GM19023 (cell line): ENCODE results near the gene TRIM49.
"Not testable (repeated sequence)": the region's sequence is repeated elsewhere in the genome, so short reads cannot be mapped to it uniquely, and the experiment has no call there.

ENCODE experiments used
- ATAC-seq: cut with Tn5 transposase; IDR thresholded peaks from one replicate; pipeline ENCODE4 v1.9.1; 2021; ENCODE audit warnings: mild to moderate bottlenecking, moderate library complexity; ENCODE audit not compliant: unreplicated experiment

The TRIM49 gene, protein sequence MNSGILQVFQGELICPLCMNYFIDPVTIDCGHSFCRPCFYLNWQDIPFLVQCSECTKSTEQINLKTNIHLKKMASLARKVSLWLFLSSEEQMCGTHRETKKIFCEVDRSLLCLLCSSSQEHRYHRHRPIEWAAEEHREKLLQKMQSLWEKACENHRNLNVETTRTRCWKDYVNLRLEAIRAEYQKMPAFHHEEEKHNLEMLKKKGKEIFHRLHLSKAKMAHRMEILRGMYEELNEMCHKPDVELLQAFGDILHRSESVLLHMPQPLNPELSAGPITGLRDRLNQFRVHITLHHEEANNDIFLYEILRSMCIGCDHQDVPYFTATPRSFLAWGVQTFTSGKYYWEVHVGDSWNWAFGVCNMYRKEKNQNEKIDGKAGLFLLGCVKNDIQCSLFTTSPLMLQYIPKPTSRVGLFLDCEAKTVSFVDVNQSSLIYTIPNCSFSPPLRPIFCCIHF

DNA sequence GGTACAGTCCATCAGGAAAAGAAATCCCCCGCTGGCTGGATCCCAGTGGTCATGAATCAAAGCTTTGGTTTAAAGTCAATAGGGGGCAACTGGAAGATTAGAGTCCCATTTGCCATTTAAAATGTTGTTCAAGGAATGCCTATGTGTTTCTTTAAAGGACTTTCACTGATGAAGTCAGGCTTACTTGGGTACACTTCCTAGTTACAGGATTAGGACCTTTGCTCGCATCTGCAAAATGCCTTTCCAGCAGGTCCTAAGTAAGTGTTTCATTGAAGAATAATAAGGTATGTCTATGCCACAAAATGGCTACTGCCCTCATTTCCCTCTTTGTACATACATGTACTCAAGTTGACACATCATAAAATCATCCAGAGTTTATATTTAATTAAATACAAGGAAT, at the start of gene TRIM49:
TRIM49 (minus strand) TSS at position 101 of the 400 bp plus-strand sequence. CDS start 4,106 bp downstream, outside the sequence.
- ATAC-seq: not testable (repeated sequence)

DNA sequence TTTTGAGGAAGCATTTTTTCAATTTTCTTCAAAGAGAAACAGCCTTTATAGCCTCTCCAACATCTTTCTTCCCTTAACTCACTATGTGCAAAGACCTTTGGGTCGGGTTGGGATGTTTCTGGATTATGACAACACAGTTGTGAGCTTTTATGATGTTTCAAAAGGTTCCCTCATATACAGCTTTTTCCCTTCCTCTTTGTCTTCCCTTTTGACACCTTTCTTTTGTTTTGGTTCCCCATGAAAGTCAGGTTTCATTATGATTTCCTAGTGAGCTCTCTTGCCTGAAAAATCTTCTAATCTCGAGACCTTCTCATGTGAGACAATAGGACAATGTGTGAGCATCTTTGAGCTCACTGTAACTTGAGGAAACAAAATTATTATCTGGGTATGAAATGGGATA, 18.3 kb upstream of the TRIM49 start:
- not testable (repeated sequence) for ATAC-seq

DNA sequence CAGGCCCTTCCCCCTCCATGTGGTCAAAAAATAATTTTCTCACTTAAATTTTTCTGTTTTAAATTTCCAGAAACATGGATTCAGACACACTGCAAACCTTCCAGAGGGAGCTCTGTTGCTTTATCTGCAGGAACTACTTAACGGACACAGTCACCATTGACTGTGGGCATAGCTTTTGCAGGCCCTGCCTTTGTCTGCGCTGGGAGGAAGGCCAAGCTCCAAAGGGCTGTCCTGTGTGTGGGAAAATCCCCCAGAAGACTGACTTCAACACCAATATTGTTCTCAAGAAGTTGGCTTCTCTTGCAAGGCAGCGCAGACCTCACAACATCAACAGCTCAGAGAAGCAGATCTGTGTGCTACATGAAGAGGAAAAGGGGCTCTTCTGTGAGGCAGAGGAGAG, 11.6 kb upstream of the TRIM49 start:
- ATAC-seq: not testable (repeated sequence)

DNA sequence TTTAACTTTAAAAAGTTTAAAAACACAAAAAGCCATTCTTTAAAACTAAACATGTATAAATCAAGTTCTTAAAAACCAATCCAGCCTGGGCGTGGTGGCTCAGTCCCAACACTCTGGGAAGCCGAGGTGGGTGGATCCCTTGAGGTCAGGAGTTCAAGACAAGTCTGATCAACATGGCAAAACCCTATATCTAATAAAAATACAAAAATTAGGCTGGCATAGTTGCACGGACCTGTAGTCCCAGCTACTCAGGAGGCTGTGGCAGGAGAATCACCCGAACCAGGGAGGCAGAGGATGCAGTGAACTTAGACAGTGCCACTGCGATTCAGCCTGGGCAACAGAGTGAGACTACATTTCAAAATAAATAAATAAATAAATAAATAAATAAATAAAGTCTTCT, 5.2 kb upstream of the TRIM49 start:
- ATAC-seq: not testable (repeated sequence)

DNA sequence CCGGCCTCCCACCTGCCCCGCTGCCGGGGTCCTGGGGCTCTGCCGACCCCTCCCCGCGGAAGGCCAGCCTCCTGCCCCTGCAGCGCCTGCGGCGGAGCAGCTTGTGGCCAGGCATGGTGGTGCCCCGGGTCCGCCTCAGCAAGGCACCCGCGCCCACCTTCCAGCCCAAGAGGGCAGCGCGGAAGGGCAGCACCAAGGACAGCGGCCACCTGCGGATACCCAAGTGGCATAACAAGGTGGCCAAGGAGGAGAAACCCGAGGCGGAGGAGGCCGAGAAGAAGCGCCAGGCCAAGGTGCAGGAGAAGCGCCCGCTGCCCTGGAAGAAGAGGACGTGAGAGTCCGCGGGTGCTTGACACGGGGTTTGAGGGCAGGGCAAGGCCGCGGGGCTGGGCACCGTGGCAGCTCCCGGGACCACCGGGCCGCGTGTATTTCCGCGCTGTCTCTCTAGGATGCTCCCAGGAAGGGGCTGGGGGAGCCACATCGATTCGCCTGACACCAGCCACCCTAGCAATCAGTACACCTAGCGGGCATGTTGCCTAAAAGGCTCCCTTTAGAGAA, 20.8 kb downstream of the TRIM49 start:
- ATAC-seq: not testable (repeated sequence)

DNA sequence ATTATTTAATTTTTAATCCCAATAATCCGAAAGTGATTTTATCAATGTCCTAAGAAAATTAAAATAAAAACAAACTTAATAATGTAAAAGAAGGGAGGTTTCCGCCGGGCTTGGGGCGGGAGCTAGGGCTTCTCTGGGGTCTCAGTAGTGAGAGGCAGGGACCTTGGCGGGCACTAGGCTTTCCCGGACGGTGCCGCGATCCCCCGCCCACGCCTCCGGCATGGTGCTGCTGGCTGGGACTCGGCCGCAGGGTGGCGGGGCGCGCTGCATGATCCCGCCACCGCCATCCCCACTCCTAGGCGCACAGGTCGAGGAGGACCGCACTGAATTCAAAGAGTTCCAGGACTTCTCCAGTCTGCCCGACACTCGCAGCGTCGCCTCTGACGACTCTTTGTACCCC, 22.6 kb downstream of the TRIM49 start:
- not testable (repeated sequence) for ATAC-seq

DNA sequence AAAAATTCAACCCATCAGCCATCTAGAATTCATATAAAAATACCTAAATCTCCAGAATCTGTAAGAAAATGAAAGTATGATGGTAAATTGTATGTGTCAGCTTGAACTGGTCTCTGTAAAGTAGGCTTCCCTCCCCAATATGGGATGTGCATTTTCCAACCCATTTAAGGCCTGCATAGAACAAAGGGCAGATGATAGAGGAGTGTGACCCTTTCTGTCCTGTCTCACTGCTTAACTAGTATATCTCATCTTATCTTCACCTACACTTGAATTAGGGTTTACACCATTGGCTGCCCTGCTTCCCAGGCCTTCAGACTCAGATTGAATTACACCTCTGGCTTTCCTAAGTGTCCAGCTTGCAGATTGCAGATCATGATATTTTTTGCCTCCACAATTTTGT, 57.6 kb downstream of the TRIM49 start:
- ATAC-seq: not testable (repeated sequence)
